ENCODE data around the gene DENND1A. TPM values are rescaled to one million over a fixed set of nuclear protein-coding genes. Genes with fewer than 3 reads are reported as not detected.
A peak's percentile ranks its signal among the peaks of the same experiment; 100 is the strongest.

Gene DENND1A
- total RNA-seq, 1 experiment from 2014 or later: 19.7 TPM

GRCh38 chr9:123401879-123402513, 527.9 kb downstream of the DENND1A start:
- intact Hi-C loops (cut with micrococcal nuclease; ENCODE audit: unreplicated experiment) (loop anchor here (5.0 kb wide), 1 partner anchor 630 kb away; no protein-coding TSS in a partner anchor), in situ Hi-C loops (cut with HindIII; ENCODE audit: low pct_unique_long_range_greater_than_20kb, low sequenced_read_pairs) (no loop called here)
- no peak overlapping the region for H3K4me3 ChIP-seq (ENCODE audit: low read depth in 2 of 2, low read length in 2 of 2)
- no peaks in the 10 kb centered on the region for H3K9me3 ChIP-seq (ENCODE audit: control insufficient read depth, insufficient read depth, low read depth, low read length)
- BruUV-seq (replicated peaks): no TSS peak
- ChIA-PET POLR2A (no interaction called here), CTCF (interaction anchor here (0.5 to 0.6 kb wide), 2 partner anchors 500 to 574 kb away, joined by 3 to 6 read pairs; no protein-coding TSS in a partner anchor)
- H3K4me1 ChIP-seq (ENCODE audit: control insufficient read depth, insufficient read depth, low read length): no peaks in the 10 kb centered on the region
- no peaks in the 10 kb centered on the region for H3K36me3 ChIP-seq (ENCODE audit: control insufficient read depth, insufficient read depth, low read length)
- no peak overlapping the region for H3K27ac ChIP-seq (ENCODE audit: low read length)
- peak; percentile 18 for DNase-seq (ENCODE audit: low read depth, low spot score)
- TF ChIP-seq CTCF (IDR thresholded peaks at IDR 0.05) (peak; percentile 80), TCF7L2 (IDR thresholded peaks at IDR 0.05; ENCODE audit: low read depth, low read length) (no peak), SIN3A (IDR thresholded peaks at IDR 0.05; ENCODE audit: borderline replicate concordance, insufficient read depth, low read depth, low read length) (no peak), POLR2AphosphoS5 (IDR thresholded peaks at IDR 0.05; ENCODE audit: low read depth, low read length) (no peak)
- ATAC-seq: peak; percentile 90
- no peaks in the 10 kb centered on the region for H3K27me3 ChIP-seq (ENCODE audit: control insufficient read depth, insufficient read depth, low read length)

DNA sequence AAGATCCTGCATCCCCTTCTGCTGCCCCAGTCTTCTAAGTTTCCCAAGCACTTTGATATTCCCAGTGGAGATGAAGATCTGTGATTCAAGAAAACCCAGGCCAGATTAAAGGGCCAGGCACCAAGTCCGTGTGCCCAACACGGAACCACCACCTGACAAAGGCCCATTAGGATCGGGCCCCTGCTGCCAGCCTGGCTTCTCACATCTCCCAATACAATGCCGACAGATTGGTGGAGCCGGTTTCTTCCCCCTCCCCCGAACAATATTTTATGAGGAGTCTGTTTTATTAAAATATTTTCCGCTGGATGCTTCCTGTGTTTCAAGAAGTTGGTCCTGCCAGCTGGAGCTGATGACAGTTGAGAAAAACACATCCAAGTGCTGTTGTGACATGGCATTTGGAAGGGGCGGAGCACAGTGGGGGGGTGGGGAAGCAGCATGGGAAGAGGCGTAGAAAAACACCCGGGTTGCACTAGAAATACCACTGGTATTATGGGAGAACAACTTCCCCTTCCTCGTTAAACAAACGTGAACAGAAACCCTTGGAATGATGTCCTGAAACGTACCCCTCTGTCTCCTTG, 528.9 kb downstream of the DENND1A start:
- TF ChIP-seq TCF7L2 (IDR thresholded peaks at IDR 0.05; ENCODE audit: low read depth, low read length) (no peak), POLR2AphosphoS5 (IDR thresholded peaks at IDR 0.05; ENCODE audit: low read depth, low read length) (no peak), SIN3A (IDR thresholded peaks at IDR 0.05; ENCODE audit: borderline replicate concordance, insufficient read depth, low read depth, low read length) (no peak), CTCF (IDR thresholded peaks at IDR 0.05) (no peak)
- TF ChIP-seq, protein P1, sequence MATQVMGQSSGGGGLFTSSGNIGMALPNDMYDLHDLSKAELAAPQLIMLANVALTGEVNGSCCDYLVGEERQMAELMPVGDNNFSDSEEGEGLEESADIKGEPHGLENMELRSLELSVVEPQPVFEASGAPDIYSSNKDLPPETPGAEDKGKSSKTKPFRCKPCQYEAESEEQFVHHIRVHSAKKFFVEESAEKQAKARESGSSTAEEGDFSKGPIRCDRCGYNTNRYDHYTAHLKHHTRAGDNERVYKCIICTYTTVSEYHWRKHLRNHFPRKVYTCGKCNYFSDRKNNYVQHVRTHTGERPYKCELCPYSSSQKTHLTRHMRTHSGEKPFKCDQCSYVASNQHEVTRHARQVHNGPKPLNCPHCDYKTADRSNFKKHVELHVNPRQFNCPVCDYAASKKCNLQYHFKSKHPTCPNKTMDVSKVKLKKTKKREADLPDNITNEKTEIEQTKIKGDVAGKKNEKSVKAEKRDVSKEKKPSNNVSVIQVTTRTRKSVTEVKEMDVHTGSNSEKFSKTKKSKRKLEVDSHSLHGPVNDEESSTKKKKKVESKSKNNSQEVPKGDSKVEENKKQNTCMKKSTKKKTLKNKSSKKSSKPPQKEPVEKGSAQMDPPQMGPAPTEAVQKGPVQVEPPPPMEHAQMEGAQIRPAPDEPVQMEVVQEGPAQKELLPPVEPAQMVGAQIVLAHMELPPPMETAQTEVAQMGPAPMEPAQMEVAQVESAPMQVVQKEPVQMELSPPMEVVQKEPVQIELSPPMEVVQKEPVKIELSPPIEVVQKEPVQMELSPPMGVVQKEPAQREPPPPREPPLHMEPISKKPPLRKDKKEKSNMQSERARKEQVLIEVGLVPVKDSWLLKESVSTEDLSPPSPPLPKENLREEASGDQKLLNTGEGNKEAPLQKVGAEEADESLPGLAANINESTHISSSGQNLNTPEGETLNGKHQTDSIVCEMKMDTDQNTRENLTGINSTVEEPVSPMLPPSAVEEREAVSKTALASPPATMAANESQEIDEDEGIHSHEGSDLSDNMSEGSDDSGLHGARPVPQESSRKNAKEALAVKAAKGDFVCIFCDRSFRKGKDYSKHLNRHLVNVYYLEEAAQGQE (IDR thresholded peaks at IDR 0.05; ENCODE audit: insufficient read depth in 1 of 2, low read depth in 2 of 2, low read length in 1 of 2): no peak
- ATAC-seq (no peak), DNase-seq (ENCODE audit: low read depth, low spot score) (no peak)
- H3K4me1 ChIP-seq (ENCODE audit: control insufficient read depth, insufficient read depth, low read length): no peaks in the 10 kb centered on the region
- ChIA-PET POLR2A (no interaction called here), CTCF (no interaction called here)
- no TSS peak for BruUV-seq (replicated peaks)
- in situ Hi-C loops (cut with HindIII; ENCODE audit: low pct_unique_long_range_greater_than_20kb, low sequenced_read_pairs) (no loop called here), intact Hi-C loops (cut with micrococcal nuclease; ENCODE audit: unreplicated experiment) (loop anchor here (5.0 kb wide), 1 partner anchor 631 kb away; no protein-coding TSS in a partner anchor)
- no peaks in the 10 kb centered on the region for H3K36me3 ChIP-seq (ENCODE audit: control insufficient read depth, insufficient read depth, low read length)
- H3K27me3 ChIP-seq (ENCODE audit: control insufficient read depth, insufficient read depth, low read length): no peaks in the 10 kb centered on the region
- H3K4me3 ChIP-seq (ENCODE audit: low read depth in 2 of 2, low read length in 2 of 2): no peak overlapping the region
- no peak overlapping the region for H3K27ac ChIP-seq (ENCODE audit: low read length)
- no peaks in the 10 kb centered on the region for H3K9me3 ChIP-seq (ENCODE audit: control insufficient read depth, insufficient read depth, low read depth, low read length)
